LNCAP (cell line): ENCODE results near the gene ERF.
A peak's percentile ranks its signal among the peaks of the same experiment; 100 is the strongest.

Experiments used
- CTCF ChIP-seq: fragments of 450-650 bp; IDR thresholded peaks from 2 replicates; pipeline ENCODE4 v1.5.1; 2017; ENCODE audit warnings: mild to moderate bottlenecking

ERF gene

DNA sequence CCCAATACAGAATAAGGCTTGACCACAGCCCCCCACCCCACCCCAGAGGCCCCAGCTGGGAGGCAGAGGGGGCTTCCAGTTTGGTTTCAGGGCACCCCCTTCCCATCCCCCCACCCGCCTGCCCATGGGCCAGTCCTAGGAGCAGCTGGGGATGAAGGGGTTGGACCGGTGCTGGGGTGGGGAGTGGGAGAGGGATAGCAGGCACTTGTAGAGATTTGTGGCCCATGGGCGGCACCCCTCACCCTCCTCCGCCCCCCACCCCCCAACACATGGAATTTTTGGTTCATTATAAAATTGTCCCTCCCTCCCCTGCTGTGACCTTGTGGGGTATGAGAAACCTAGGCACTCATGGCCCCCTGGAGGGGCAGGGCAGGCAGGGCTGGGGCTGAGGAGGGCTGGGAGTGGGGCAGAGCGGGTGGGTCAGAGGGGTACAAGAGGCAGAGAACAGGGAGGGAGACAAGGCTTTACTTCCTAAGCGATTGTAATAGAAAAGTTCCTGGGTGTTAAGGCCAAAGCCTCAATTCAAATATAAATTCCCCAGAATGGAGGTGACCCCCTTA, 7.2 kb downstream of the ERF start:
- no peak for TF ChIP-seq CTCF

- TF ChIP-seq CTCF: no peak
These were observed 7.8 kb downstream of the ERF start for GRCh38 chr19:42246922-42247639.

GRCh38 chr19:42246143-42246921, 8.6 kb downstream of the ERF start:
- TF ChIP-seq CTCF: no peak

- no peak for TF ChIP-seq CTCF
These were observed 9.7 kb downstream of the ERF start for GRCh38 chr19:42245231-42245630.

DNA sequence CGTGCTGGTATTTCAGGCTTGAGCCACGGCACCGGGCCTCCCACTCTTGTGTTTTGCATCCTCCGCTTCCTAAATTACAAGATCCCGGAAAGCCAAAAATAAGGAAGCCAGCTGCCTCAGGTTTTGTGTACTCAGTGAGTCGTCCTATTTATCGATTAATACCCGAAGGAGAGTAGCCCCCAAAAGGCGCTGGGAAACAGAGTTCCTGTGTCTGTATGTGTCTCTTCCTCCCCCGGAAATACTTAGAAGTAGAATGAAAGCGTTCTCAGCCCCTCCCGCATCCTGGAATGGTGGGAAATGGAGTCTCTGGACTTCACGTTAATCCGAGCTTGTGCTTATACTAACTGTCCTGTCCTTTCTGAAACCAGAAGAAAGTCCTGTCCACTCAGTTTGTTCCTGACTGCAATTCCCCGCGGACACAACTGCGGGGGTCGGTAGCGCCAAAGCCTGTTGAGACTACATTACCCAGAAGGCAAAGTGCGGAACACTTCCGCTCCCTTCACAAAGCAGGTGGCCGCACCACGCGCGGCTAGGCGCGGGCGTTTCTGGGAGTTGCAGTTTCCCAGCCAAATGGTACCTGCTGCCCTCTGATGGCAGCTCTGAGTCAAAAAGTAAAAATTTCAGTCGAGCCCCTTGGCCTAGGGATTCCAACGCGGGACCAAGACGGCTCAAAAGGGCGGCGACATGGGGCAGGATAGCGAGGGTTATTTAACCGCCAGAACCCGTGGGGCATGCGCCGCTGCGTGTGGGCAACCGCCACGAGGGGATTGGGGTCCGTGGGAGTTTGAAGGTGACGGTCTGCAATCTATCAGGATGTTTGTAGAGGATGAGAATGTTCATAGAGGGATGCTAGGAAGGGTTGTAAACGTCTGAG, 10.3 kb downstream of the ERF start:
- TF ChIP-seq CTCF: peak; percentile 49

DNA sequence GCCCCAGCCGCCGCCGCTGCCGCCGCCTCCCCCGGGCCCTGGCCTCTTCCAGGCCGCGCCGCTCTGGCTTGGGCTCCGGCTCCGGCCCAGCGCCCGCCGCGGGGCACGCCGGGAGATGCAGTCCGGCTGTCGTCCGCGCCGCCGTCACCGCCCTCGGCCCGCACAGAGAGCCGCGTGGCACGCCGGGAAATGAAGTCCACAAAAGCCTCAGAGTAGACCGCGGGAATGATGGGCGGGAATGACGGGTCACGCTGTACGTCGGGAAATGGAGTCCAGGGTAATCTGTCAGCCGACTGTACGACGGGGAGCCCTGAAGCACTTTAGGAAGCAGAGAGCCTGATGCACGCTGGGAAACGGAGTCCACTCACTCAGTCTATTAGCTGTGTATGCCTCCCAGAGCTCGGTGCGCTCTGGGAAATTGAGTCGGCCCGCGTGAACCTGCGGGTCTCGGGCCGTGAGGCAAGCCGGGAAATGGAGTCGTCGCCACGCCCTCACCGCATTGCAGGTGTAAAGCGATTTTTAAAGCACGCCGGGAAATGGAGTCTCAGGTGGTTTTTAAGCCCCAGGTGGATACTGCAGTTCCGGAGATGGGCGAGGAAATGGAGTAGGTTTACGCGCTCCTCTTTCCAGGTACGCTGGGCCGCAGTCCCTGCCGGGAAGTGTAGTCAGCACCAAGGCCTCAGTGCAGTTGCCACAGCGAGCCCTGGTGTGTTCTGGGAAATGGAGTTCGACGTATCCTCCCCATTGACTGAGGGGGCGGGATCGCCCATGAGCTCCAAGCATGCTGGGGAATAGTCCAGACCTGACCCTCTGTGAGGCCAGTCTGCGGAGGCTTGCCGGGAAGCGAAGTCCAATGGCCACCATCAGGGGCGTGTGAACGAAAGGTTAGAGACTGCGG, 12.2 kb downstream of the ERF start, which contains the start of gene GSK3A:
GSK3A (minus strand) TSS at position 91 of the 898 bp plus-strand sequence. CDS start 137 bp downstream, outside the sequence.
- TF ChIP-seq CTCF: no peak
